ENCODE data around the gene CNTN5. TPM values are rescaled to one million over a fixed set of nuclear protein-coding genes. Genes with fewer than 3 reads are reported as not detected.

The CNTN5 gene
- polyA plus RNA-seq, 1 of the 3 experiments (the other 2 are of a cell fraction): not detected

DNA sequence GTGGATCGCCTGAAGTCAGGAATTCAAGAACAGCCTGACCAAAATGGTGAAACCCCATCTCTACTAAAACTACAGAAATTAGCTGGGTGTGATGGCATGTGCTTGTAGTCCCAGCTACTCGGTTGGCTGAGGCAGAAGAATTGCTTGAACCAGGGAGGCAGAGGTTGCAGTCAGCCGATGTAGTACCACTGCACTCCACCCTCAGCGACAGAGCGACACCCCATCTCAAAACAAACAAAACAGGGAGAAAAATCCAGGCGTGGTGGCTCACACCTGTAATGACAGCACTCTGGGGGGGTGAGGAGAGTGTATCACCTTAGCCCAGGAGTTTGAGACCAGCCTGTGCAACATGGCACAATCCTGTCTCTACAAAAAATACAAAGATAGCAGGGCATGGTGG lies 864.0 kb downstream of the CNTN5 start:
- H3K4me3 ChIP-seq (ENCODE audit: low read depth in 2 of 2, low read length in 1 of 2): no peak overlapping the region
- H3K79me2 ChIP-seq (ENCODE audit: insufficient read depth): no peaks in the 10 kb centered on the region
- H3K4me1 ChIP-seq (ENCODE audit: control insufficient read depth in 1 of 2, insufficient read depth in 2 of 2, low read depth in 1 of 2, low read length in 1 of 2): no peaks in the 10 kb centered on the region
- H4K20me1 ChIP-seq (ENCODE audit: insufficient read depth): no peaks in the 10 kb centered on the region
- no peaks in the 10 kb centered on the region for H3K9me3 ChIP-seq
- no peak for TF ChIP-seq MEF2A (IDR thresholded peaks at IDR 0.05; ENCODE audit: borderline replicate concordance, low read depth)
- no peak for TF ChIP-seq MXI1 (IDR thresholded peaks at IDR 0.05; ENCODE audit: low read depth, low read length)
- TF ChIP-seq REST (IDR thresholded peaks at IDR 0.05; ENCODE audit: low read depth, low read length): no peak
- no peak for TF ChIP-seq NFIC (IDR thresholded peaks at IDR 0.05; ENCODE audit: borderline replicate concordance)
- TF ChIP-seq TEAD4 (IDR thresholded peaks at IDR 0.05; ENCODE audit: borderline replicate concordance, insufficient read depth): no peak
- TF ChIP-seq FOXM1 (IDR thresholded peaks at IDR 0.05; ENCODE audit: low read depth): no peak
- TF ChIP-seq RFX5 (IDR thresholded peaks at IDR 0.05; ENCODE audit: low read length): no peak
- TF ChIP-seq RXRA (IDR thresholded peaks at IDR 0.05; ENCODE audit: borderline replicate concordance, low read depth): no peak
- no peak for TF ChIP-seq EZH2phosphoT487 (IDR thresholded peaks at IDR 0.05; ENCODE audit: borderline replicate concordance, low read depth)
- no peak for TF ChIP-seq SIN3A (IDR thresholded peaks at IDR 0.05; ENCODE audit: borderline replicate concordance, low read depth, low read length)
- TF ChIP-seq NRF1 (IDR thresholded peaks at IDR 0.05; ENCODE audit: low read depth, low read length): no peak
- TF ChIP-seq TAF1 (IDR thresholded peaks at IDR 0.05; ENCODE audit: borderline replicate concordance, low read depth, low read length): no peak
- TF ChIP-seq FOSL2 (IDR thresholded peaks at IDR 0.05; ENCODE audit: borderline replicate concordance, low read depth): no peak
- no peak for TF ChIP-seq SMC3 (IDR thresholded peaks at IDR 0.05; ENCODE audit: low read depth, low read length)
- no peak for TF ChIP-seq YY1 (IDR thresholded peaks at IDR 0.05; ENCODE audit: low read depth)
- TF ChIP-seq, protein P1, sequence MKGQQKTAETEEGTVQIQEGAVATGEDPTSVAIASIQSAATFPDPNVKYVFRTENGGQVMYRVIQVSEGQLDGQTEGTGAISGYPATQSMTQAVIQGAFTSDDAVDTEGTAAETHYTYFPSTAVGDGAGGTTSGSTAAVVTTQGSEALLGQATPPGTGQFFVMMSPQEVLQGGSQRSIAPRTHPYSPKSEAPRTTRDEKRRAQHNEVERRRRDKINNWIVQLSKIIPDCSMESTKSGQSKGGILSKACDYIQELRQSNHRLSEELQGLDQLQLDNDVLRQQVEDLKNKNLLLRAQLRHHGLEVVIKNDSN (IDR thresholded peaks at IDR 0.05; ENCODE audit: borderline replicate concordance, low read depth): no peak
- no peak for TF ChIP-seq RAD21 (IDR thresholded peaks at IDR 0.05; ENCODE audit: low read length)
- H3K27me3 ChIP-seq (ENCODE audit: insufficient read depth): no peaks in the 10 kb centered on the region
- DNase-seq: no peak
- H3K27ac ChIP-seq (ENCODE audit: low read depth in 2 of 2, low read length in 1 of 2): no peak overlapping the region
- no peak overlapping the region for H3K9ac ChIP-seq
- CTCF ChIA-PET: no interaction called here
- no peak overlapping the region for H3K4me2 ChIP-seq
- no peaks in the 10 kb centered on the region for H3K9me2 ChIP-seq
- no peaks in the 10 kb centered on the region for H3K36me3 ChIP-seq (replicated peaks in 1 of 2; ENCODE audit: control insufficient read depth in 1 of 2, insufficient read depth in 2 of 2, low read length in 1 of 2)
- H3F3A ChIP-seq (replicated peaks; ENCODE audit: insufficient read depth): no peaks in the 10 kb centered on the region
- WGBS (ENCODE audit: low lambda C conversion rate): 13% methylated on average over 6 of the region's 6 CpGs
- H2AFZ ChIP-seq (ENCODE audit: low read depth): no peak overlapping the region
- POLR2A ChIA-PET: no interaction called here

Data from SK-N-SH (cell line).